K562 (cell line): ENCODE data around the gene CRPPA. TPM values are rescaled to one million over a fixed set of nuclear protein-coding genes. Genes with fewer than 3 reads are reported as not detected.

Source experiments
- ATAC-seq: fragments of 200-7000 bp; cut with Tn5 transposase; 3 replicates; pipeline ENCODE4 v1.9.1; 2020; ENCODE audit warnings: moderate library complexity
- BruUV-seq: library from RNA; stranded (reverse); fragments of 400-500 nt; replicated peaks from 2 replicates; lab custom pipeline; 2021; lab: Mats Ljungman, UMichigan
- CTCF ChIA-PET: fragments of 300-600 bp; formaldehyde crosslinking; extraction: SDS; loops from one replicate; lab custom pipeline; 2021; ENCODE audit warnings: low intra/inter-chr PET ratio; lab: Yijun Ruan, JAX
- POLR2A ChIA-PET: fragments of 300-600, 350-650 bp; sonication (Branson Sonifier 250); formaldehyde crosslinking; extraction: SDS; loops from one replicate; lab custom pipeline; 2021; ENCODE audit warnings: antibody characterized with exemption, inconsistent platforms; lab: Yijun Ruan, JAX
- DNase-seq, 4 experiments: peaks; one replicate each; pipeline versions ENCODE4 v3.0.0 to v3.0.0-alpha.2; 2011 to 2018; ENCODE audit warnings: low spot score in 3 of 4, mixed read lengths in 3 of 4; ENCODE audit errors: extremely low read depth in 1 of 4
- FAIRE-seq: peaks from 2 replicates; lab custom pipeline; 2011; peaks lifted over from hg19 to GRCh38; lab: Jason Lieb, UNC
- H2AFZ ChIP-seq: 2 replicates; pipeline ENCODE4 v1.6.0; 2011; ENCODE audit warnings: low read depth, low read length, control low read depth, inconsistent platforms
- H3K27ac ChIP-seq: fragments of 200-600 bp; 3 replicates; pipeline ENCODE4 v1.8.0; 2011; ENCODE audit warnings: low read depth, mild to moderate bottlenecking, control low read depth, inconsistent platforms, low read length, moderate library complexity, mixed read lengths; ENCODE audit errors: extremely low read depth
- H3K27me3 ChIP-seq, 2 experiments: fragments of 300-600 bp in 1 of 2; 2 replicates in 1 of 2; 3 replicates in 1 of 2; pipeline versions ENCODE4 v1.6.0 to v1.8.0; 2011; ENCODE audit warnings: inconsistent platforms in 2 of 2, low read length in 2 of 2, mild to moderate bottlenecking in 1 of 2, mixed read lengths in 1 of 2, moderate library complexity in 1 of 2; ENCODE audit not compliant: control insufficient read depth in 2 of 2, insufficient read depth in 2 of 2
- H3K36me3 ChIP-seq: fragments of 300-600 bp; 3 replicates; pipeline ENCODE4 v1.8.0; 2011; ENCODE audit warnings: mild to moderate bottlenecking, low read length, inconsistent platforms; ENCODE audit not compliant: control insufficient read depth, insufficient read depth
- H3K4me1 ChIP-seq, 2 experiments: fragments of 200-600 bp in 1 of 2; replicated peaks in 1 of 2; 2 replicates in 1 of 2; 3 replicates in 1 of 2; pipeline versions ENCODE4 v1.5.1 to v1.8.0; 2011; ENCODE audit warnings: inconsistent platforms in 2 of 2, low read length in 2 of 2, mild to moderate bottlenecking in 1 of 2, mixed read lengths in 1 of 2, moderate library complexity in 1 of 2; ENCODE audit not compliant: control insufficient read depth in 2 of 2, insufficient read depth in 2 of 2
- H3K4me2 ChIP-seq: 2 replicates; pipeline ENCODE4 v1.6.1; 2011; ENCODE audit warnings: low read length, control low read depth, inconsistent platforms, mixed read lengths; ENCODE audit not compliant: insufficient read depth
- H3K4me3 ChIP-seq: fragments of 200-600 bp; sonication (generic), shearing (Covaris generic); 2 replicates; pipeline ENCODE4 v1.5.1; 2016; ENCODE audit warnings: control low read depth, inconsistent platforms
- H3K79me2 ChIP-seq: fragments of 200-600 bp; 3 replicates; pipeline ENCODE4 v1.8.0; 2011; ENCODE audit warnings: low read length, inconsistent platforms; ENCODE audit not compliant: control insufficient read depth, insufficient read depth
- H3K9ac ChIP-seq, 2 experiments: 2 replicates each; pipeline versions ENCODE4 v1.6.0 to v1.6.1; 2011; ENCODE audit warnings: low read depth in 2 of 2, low read length in 2 of 2, control low read depth in 1 of 2, inconsistent platforms in 1 of 2, mild to moderate bottlenecking in 1 of 2, mixed read lengths in 1 of 2; ENCODE audit not compliant: insufficient read depth in 1 of 2
- H3K9me1 ChIP-seq: one replicate; pipeline ENCODE4 v1.6.0; 2011; ENCODE audit warnings: inconsistent platforms, mild to moderate bottlenecking, low read length, moderate library complexity; ENCODE audit not compliant: control insufficient read depth, insufficient read depth
- H3K9me3 ChIP-seq: replicated peaks from 2 replicates; pipeline ENCODE4 v1.5.1; 2011; ENCODE audit warnings: low read depth, low read length, inconsistent platforms; ENCODE audit not compliant: control insufficient read depth, insufficient read depth
- H4K20me1 ChIP-seq: replicated peaks from 2 replicates; pipeline ENCODE4 v1.6.1; 2011; ENCODE audit warnings: low read length, inconsistent platforms, mixed read lengths; ENCODE audit not compliant: control insufficient read depth, insufficient read depth
- ATF2 ChIP-seq: sonication (generic); formaldehyde crosslinking; IDR thresholded peaks from 2 replicates; pipeline ENCODE4 v1.8.1; 2022; ENCODE audit warnings: missing genetic modification reagents
- DIDO1 ChIP-seq: fragments of 450-650 bp; IDR thresholded peaks from 2 replicates; pipeline ENCODE4 v1.6.1; 2016; ENCODE audit warnings: low read depth, missing biosample characterization, missing genetic modification characterization
- DNMT1 ChIP-seq: fragments of 450-650 bp; IDR thresholded peaks from 2 replicates; pipeline ENCODE4 v1.6.1; 2016; ENCODE audit warnings: antibody characterized with exemption, mild to moderate bottlenecking
- ETS1 ChIP-seq: conservative IDR thresholded peaks from 2 replicates; pipeline ENCODE4 v1.6.1; 2011; ENCODE audit warnings: low read depth, mild to moderate bottlenecking, low read length; ENCODE audit not compliant: control insufficient read depth
- GATA2 ChIP-seq: sonication (generic); formaldehyde crosslinking; IDR thresholded peaks from 2 replicates; pipeline ENCODE4 v1.4.0; 2020; ENCODE audit warnings: mild to moderate bottlenecking, missing genetic modification reagents
- HIVEP1 ChIP-seq: fragments of 250-450 bp; sonication (Bioruptor Pico); IDR thresholded peaks from 2 replicates; pipeline ENCODE4 v1.4.0; 2020; ENCODE audit warnings: mild to moderate bottlenecking
- NCOA2 ChIP-seq, 2 experiments: fragments of 450-650 bp; IDR thresholded peaks; 2 replicates each; pipeline ENCODE4 v1.6.1; 2018; ENCODE audit warnings: mild to moderate bottlenecking in 2 of 2, moderate library complexity in 1 of 2; ENCODE audit not compliant: partially characterized antibody in 2 of 2
- POLR2AphosphoS5 ChIP-seq: IDR thresholded peaks from 2 replicates; pipeline ENCODE4 v1.6.1; 2011; ENCODE audit warnings: mild to moderate bottlenecking, low read depth, low read length, moderate library complexity; ENCODE audit not compliant: control insufficient read depth, insufficient read depth
- RHOXF2B ChIP-seq: fragments of 250-450 bp; sonication (Bioruptor Pico); conservative IDR thresholded peaks from 2 replicates; pipeline ENCODE4 v1.5.1; 2021
- RNF219 ChIP-seq: fragments of 250-450 bp; sonication (Bioruptor Pico); IDR thresholded peaks from 2 replicates; pipeline ENCODE4 v1.5.0; 2022; ENCODE audit warnings: mild to moderate bottlenecking
- SMAD2 ChIP-seq: fragments of 150-350 bp; IDR thresholded peaks from 2 replicates; pipeline ENCODE4 v1.6.1; 2014; ENCODE audit warnings: low read depth, mild to moderate bottlenecking, low read length
- TCF3 ChIP-seq: sonication (generic); formaldehyde crosslinking; IDR thresholded peaks from 2 replicates; pipeline ENCODE4 v1.4.0; 2020; ENCODE audit warnings: mild to moderate bottlenecking, missing genetic modification reagents
- ZFP1 ChIP-seq: fragments of 450-650 bp; formaldehyde crosslinking; IDR thresholded peaks from 2 replicates; pipeline ENCODE4 v1.4.0; 2020; ENCODE audit warnings: mild to moderate bottlenecking, mixed read lengths
- ZNF347 ChIP-seq: fragments of 450-650 bp; formaldehyde crosslinking; IDR thresholded peaks from 2 replicates; pipeline ENCODE4 v1.4.0; 2020; ENCODE audit warnings: low read depth, mild to moderate bottlenecking, moderate library complexity
- ZNF445 ChIP-seq: fragments of 250-450 bp; sonication (Bioruptor Pico); IDR thresholded peaks from 2 replicates; pipeline ENCODE4 v1.4.0; 2020; ENCODE audit warnings: low read depth, mild to moderate bottlenecking, moderate library complexity
- ZNF583 ChIP-seq: fragments of 250-450 bp; sonication (Bioruptor Pico); IDR thresholded peaks from 2 replicates; pipeline ENCODE4 v1.4.0; 2020
- ZNF740 ChIP-seq, 3 experiments: fragments of 200-800 bp in 1 of 3; sonication (Bioruptor generic) in 1 of 3; sonication (generic) in 1 of 3; formaldehyde crosslinking in 1 of 3; IDR thresholded peaks; 2 replicates each; pipeline versions ENCODE4 v1.6.1 to v1.8.0; 2016 to 2022; ENCODE audit warnings: mild to moderate bottlenecking in 2 of 3, missing compliant biosample characterization in 2 of 3, missing genetic modification characterization in 2 of 3, missing genetic modification reagents in 1 of 3
- in situ Hi-C: fragments of 300-500 bp; cut with MboI; formaldehyde crosslinking; loops from 4 replicates; pipeline ENCODE4 v1.15.0; 2018; ENCODE audit warnings: inconsistent platforms, mixed read lengths
- intact Hi-C: fragments of 100-400 bp; cut with micrococcal nuclease; formaldehyde crosslinking; loops from 2 replicates; pipeline ENCODE4 v1.14.2; 2022
- polyA plus RNA-seq, 8 experiments: library from polyadenylated mRNA; depleted of rRNA in 4 of 8; stranded (reverse) in 5 of 8; unstranded in 3 of 8; fragments of >200 nt; fragmentation: Nextera tagmentation in 2 of 8; fragmentation: Illumina TruSeq in 1 of 8; extraction: Ambion mirVana in 2 of 8; extraction: Trizol in 1 of 8; gene quantifications; 2 replicates each; pipeline versions ENCODE4 v1.2.1 to v1.2.3, GENCODE V29; 2011 to 2014; ENCODE audit warnings: inconsistent platforms in 1 of 8, missing spikeins in 1 of 8
- total RNA-seq, 7 experiments: library from RNA; depleted of rRNA in 6 of 7; stranded (reverse); fragments of >200 nt in 6 of 7; fragmentation: Illumina TruSeq in 2 of 7; extraction: Trizol in 2 of 7; gene quantifications; 2 replicates each; pipeline versions ENCODE4 v1.2.1 to v1.2.3, GENCODE V29; 2011 to 2021; ENCODE audit warnings: low replicate concordance in 1 of 7
- TF ChIP-seq, protein P1 (sequence below): fragments of 450-650 bp; IDR thresholded peaks from 2 replicates; pipeline ENCODE4 v1.6.1; 2016; ENCODE audit warnings: low read depth, mild to moderate bottlenecking, moderate library complexity

CRPPA gene
- total and polyA plus RNA-seq, 9 of the 15 experiments (the other 6 are each of a cell fraction or from before 2014, with no cell fraction given): 3.9 to 14.4 (median 7.8) TPM

DNA sequence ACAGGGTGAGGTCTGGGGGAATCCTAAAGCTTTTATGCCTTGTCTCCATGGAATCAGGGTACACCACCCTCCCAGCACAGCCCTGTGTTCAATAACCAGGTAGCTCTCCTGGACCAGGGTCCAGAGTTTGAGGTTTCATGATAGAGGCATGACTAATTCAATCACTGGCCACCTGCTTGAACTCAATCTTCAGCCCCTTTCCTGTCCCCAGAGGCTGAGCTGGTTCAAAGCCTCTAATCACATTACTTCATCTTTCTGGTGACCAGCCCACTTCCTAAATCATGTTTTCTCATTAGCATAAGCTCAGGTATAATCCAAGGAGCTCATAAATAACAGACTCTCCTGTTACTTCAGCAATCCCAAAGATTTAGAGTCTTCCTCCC lies 20.5 kb downstream of the CRPPA start:
- FAIRE-seq (no peak), ATAC-seq (no peak), DNase-seq (no peak)
- in situ Hi-C loops (no loop called here), intact Hi-C loops (no loop called here)
- POLR2A ChIA-PET: no interaction called here
- no peak overlapping the region for H3K27ac ChIP-seq
- H3K9ac ChIP-seq: no peak overlapping the region
- no TSS peak for BruUV-seq
- no peaks in the 10 kb centered on the region; a peak in 1 of 5 replicates for H3K27me3 ChIP-seq
- H3K36me3 ChIP-seq: peaks cover 81% of the 10 kb centered on the region
- TF ChIP-seq RHOXF2B (no peak), POLR2AphosphoS5 (no peak), RNF219 (CRISPR knock-in tag) (no peak), ZNF740 (CRISPR knock-in tag; IDR thresholded peaks at IDR 0.05) (no peak), ZNF740 (tag; IDR thresholded peaks at IDR 0.05) (no peak), HIVEP1 (CRISPR knock-in tag) (no peak), ZNF347 (CRISPR knock-in tag) (no peak), NCOA2 (IDR thresholded peaks at IDR 0.05; ENCODE audit: partially characterized antibody in 2 of 2) (no peak), GATA2 (CRISPR knock-in tag) (no peak), DIDO1 (tag) (no peak), TCF3 (CRISPR knock-in tag) (no peak), SMAD2 (no peak), ZFP1 (CRISPR knock-in tag) (no peak), ZNF445 (CRISPR knock-in tag) (no peak), ATF2 (no peak), ZNF583 (no peak), ETS1 (no peak), DNMT1 (no peak)
- TF ChIP-seq, protein P1, sequence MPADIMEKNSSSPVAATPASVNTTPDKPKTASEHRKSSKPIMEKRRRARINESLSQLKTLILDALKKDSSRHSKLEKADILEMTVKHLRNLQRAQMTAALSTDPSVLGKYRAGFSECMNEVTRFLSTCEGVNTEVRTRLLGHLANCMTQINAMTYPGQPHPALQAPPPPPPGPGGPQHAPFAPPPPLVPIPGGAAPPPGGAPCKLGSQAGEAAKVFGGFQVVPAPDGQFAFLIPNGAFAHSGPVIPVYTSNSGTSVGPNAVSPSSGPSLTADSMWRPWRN: no peak
- H3K9me3 ChIP-seq: peaks cover 68% of the 10 kb centered on the region
- H3K4me2 ChIP-seq: no peak overlapping the region
- H3K4me1 ChIP-seq: no peaks in the 10 kb centered on the region
- CTCF ChIA-PET: no interaction called here
- no peaks in the 10 kb centered on the region for H3K79me2 ChIP-seq
- H4K20me1 ChIP-seq: no peaks in the 10 kb centered on the region
- no peak overlapping the region for H3K4me3 ChIP-seq
- no peaks in the 10 kb centered on the region for H3K9me1 ChIP-seq
- H2AFZ ChIP-seq: no peak overlapping the region
